CD4-positive, alpha-beta T cell (primary cell): ENCODE data around the gene CCNB1IP1. TPM values are rescaled to one million over a fixed set of nuclear protein-coding genes. Genes with fewer than 3 reads are reported as not detected.
"Not testable (repeated sequence)": the region's sequence is repeated elsewhere in the genome, so short reads cannot be mapped to it uniquely, and the experiment has no call there.

ENCODE experiments used
- ATAC-seq: fragments of 200-7000 bp; cut with Tn5 transposase; one replicate; pipeline ENCODE4 v1.10.0; 2022; ENCODE audit warnings: mild to moderate bottlenecking; ENCODE audit not compliant: poor library complexity
- CTCF ChIA-PET: fragments of 350-600 bp; sonication (Branson Sonifier 250); formaldehyde crosslinking; loops from one replicate; lab custom pipeline; 2021; ENCODE audit warnings: antibody characterized with exemption, inconsistent platforms; lab: Charles Lee
- POLR2A ChIA-PET: fragments of 350-600 bp; sonication (Branson Sonifier 250); formaldehyde crosslinking; loops from one replicate; lab custom pipeline; 2021; ENCODE audit warnings: antibody characterized with exemption, inconsistent platforms; lab: Charles Lee
- DNase-seq, 14 experiments: peaks; one replicate each; pipeline ENCODE4 v3.0.0-alpha.2; 2013 to 2020; ENCODE audit warnings: mixed read lengths in 2 of 14
- H3K27ac ChIP-seq, 2 donors: one replicate each; pipeline versions ENCODE4 v1.5.1 to v1.7.0; 2013; ENCODE audit warnings: low read length in 2 of 2, low read depth in 1 of 2, mild to moderate bottlenecking in 1 of 2
- H3K27me3 ChIP-seq, 2 experiments: 1 replicate in 1 of 2; 2 replicates in 1 of 2; pipeline versions ENCODE4 v1.6.1 to v1.7.0; 2013; ENCODE audit warnings: low read length in 2 of 2, control low read depth in 1 of 2, mild to moderate bottlenecking in 1 of 2, moderate library complexity in 1 of 2; ENCODE audit not compliant: insufficient read depth in 2 of 2, control insufficient read depth in 1 of 2
- H3K36me3 ChIP-seq: one replicate; pipeline ENCODE4 v1.6.1; 2013; ENCODE audit warnings: low read length, control low read depth; ENCODE audit not compliant: insufficient read depth
- H3K4me1 ChIP-seq: one replicate; pipeline ENCODE4 v1.6.1; 2013; ENCODE audit warnings: low read length, control low read depth; ENCODE audit not compliant: insufficient read depth
- H3K4me3 ChIP-seq: one replicate; pipeline ENCODE4 v1.5.1; 2013; ENCODE audit warnings: mild to moderate bottlenecking, low read length, moderate library complexity
- H3K9me3 ChIP-seq, 2 experiments: 1 replicate in 1 of 2; 2 replicates in 1 of 2; pipeline versions ENCODE4 v1.6.1 to v1.7.0; 2013; ENCODE audit warnings: low read length in 2 of 2, mild to moderate bottlenecking in 2 of 2, control low read depth in 1 of 2, moderate library complexity in 1 of 2; ENCODE audit not compliant: control insufficient read depth in 1 of 2, insufficient read depth in 1 of 2
- H3K27ac Mint-ChIP-seq: one replicate; pipeline ENCODE4 v1.8.0; 2020; ENCODE audit warnings: mixed read lengths
- H3K27me3 Mint-ChIP-seq: one replicate; pipeline ENCODE4 v1.8.0; 2021; ENCODE audit warnings: mixed read lengths
- H3K36me3 Mint-ChIP-seq: one replicate; pipeline ENCODE4 v1.8.0; 2021; ENCODE audit warnings: low read depth, mixed read lengths
- H3K4me1 Mint-ChIP-seq: one replicate; pipeline ENCODE4 v1.8.0; 2021; ENCODE audit warnings: low read depth, mixed read lengths
- H3K4me3 Mint-ChIP-seq: one replicate; pipeline ENCODE4 v1.8.0; 2020; ENCODE audit warnings: mild to moderate bottlenecking, mixed read lengths
- H3K9me3 Mint-ChIP-seq: one replicate; pipeline ENCODE4 v1.8.0; 2020; ENCODE audit warnings: mixed read lengths
- CTCF ChIP-seq: fragments of 200-600 bp; IDR thresholded peaks from one replicate; pipeline ENCODE4 v1.8.0; 2022; ENCODE audit warnings: antibody characterized with exemption, mild to moderate bottlenecking
- intact Hi-C, 2 experiments: fragments of 100-400 bp; cut with DNase I in 1 of 2; cut with micrococcal nuclease in 1 of 2; formaldehyde crosslinking; loops; one replicate each; pipeline versions ENCODE4 v1.15.1 to v1.9.0; 2023 to 2025; cut with DNase I, micrococcal nuclease
- total RNA-seq, 174 experiments: library from RNA in 2 of 174; stranded (reverse) in 2 of 174; gene quantifications; one replicate each; pipeline ENCODE4 v1.2.3 and lab custom pipeline; 2021 to 2026

CCNB1IP1 gene
- total RNA-seq, 2 experiments from 2014 or later: 26.2 to 27.4 TPM

- no peak for TF ChIP-seq CTCF
- no peak overlapping the region for H3K27ac ChIP-seq
- DNase-seq: no peak
- peaks cover 28% of the 10 kb centered on the region for H3K4me1 Mint-ChIP-seq
- H3K9me3 ChIP-seq: peaks cover 15 to 21% of the 10 kb centered on the region in 2 experiments
- H3K27ac Mint-ChIP-seq: no peak overlapping the region
- ChIA-PET POLR2A (no interaction called here), CTCF (no interaction called here)
- no peak overlapping the region for H3K4me3 Mint-ChIP-seq
- ATAC-seq: no peak
- peaks cover 90% of the 10 kb centered on the region for H3K36me3 Mint-ChIP-seq
- no peak overlapping the region for H3K4me3 ChIP-seq
- intact Hi-C loops: no loop called here
- no peaks in the 10 kb centered on the region for H3K36me3 ChIP-seq
- no peaks in the 10 kb centered on the region for H3K27me3 ChIP-seq
- H3K4me1 ChIP-seq: peaks cover 17% of the 10 kb centered on the region
- H3K9me3 Mint-ChIP-seq: peaks cover 11% of the 10 kb centered on the region
- no peaks in the 10 kb centered on the region for H3K27me3 Mint-ChIP-seq
Measured at GRCh38 chr14:20277409-20277808, 55.7 kb downstream of the CCNB1IP1 start.

GRCh38 chr14:20274062-20274461, 59.0 kb downstream of the CCNB1IP1 start:
- H3K9me3 Mint-ChIP-seq: peaks cover 17% of the 10 kb centered on the region
- peaks cover 4% of the 10 kb centered on the region for H3K4me1 ChIP-seq
- H3K4me3 ChIP-seq: no peak overlapping the region
- no peaks in the 10 kb centered on the region for H3K27me3 ChIP-seq
- H3K4me1 Mint-ChIP-seq: peaks cover 9% of the 10 kb centered on the region
- H3K27me3 Mint-ChIP-seq: no peaks in the 10 kb centered on the region
- no peaks in the 10 kb centered on the region for H3K36me3 ChIP-seq
- ATAC-seq (no peak), DNase-seq (no peak)
- H3K27ac Mint-ChIP-seq: no peak overlapping the region
- CTCF ChIA-PET: no interaction called here
- TF ChIP-seq CTCF: no peak
- intact Hi-C loops: no loop called here
- POLR2A ChIA-PET: no interaction called here
- H3K9me3 ChIP-seq: peaks cover 16 to 23% of the 10 kb centered on the region in 2 experiments
- H3K36me3 Mint-ChIP-seq: peaks cover 80% of the 10 kb centered on the region
- no peak overlapping the region for H3K27ac ChIP-seq
- no peak overlapping the region for H3K4me3 Mint-ChIP-seq

- H3K27ac Mint-ChIP-seq, H3K27me3 Mint-ChIP-seq, DNase-seq, H3K4me1 Mint-ChIP-seq, H3K36me3 ChIP-seq, CTCF ChIA-PET, H3K27me3 ChIP-seq, H3K9me3 Mint-ChIP-seq, POLR2A ChIA-PET, H3K27ac ChIP-seq, ATAC-seq, H3K4me1 ChIP-seq, H3K4me3 ChIP-seq, H3K9me3 ChIP-seq, H3K4me3 Mint-ChIP-seq, intact Hi-C loops: not testable (repeated sequence)
- H3K36me3 Mint-ChIP-seq: peaks cover 23% of the 10 kb centered on the region
Measured at GRCh38 chr14:20264361-20264760, 68.7 kb downstream of the CCNB1IP1 start.

- no peaks in the 10 kb centered on the region for H3K4me1 ChIP-seq
- ATAC-seq: no peak
Measured at GRCh38 chr14:20262642-20263128, 70.4 kb downstream of the CCNB1IP1 start.

More at GRCh38 chr14:20262642-20263128, 70.4 kb downstream of the CCNB1IP1 start:
- Histone ChIP-seq H3K27me3 (no peaks in the 10 kb centered on the region), H3K9me3 (no peaks in the 10 kb centered on the region), H3K4me3 (no peak overlapping the region), H3K27ac (no peak overlapping the region), H3K36me3 (no peaks in the 10 kb centered on the region)
- TF ChIP-seq CTCF: no peak
- no peak for DNase-seq
- Mint-ChIP-seq H3K36me3 (peaks cover 23% of the 10 kb centered on the region), H3K27me3 (no peaks in the 10 kb centered on the region), H3K27ac (no peak overlapping the region), H3K4me1 (no peaks in the 10 kb centered on the region), H3K4me3 (no peak overlapping the region), H3K9me3 (no peaks in the 10 kb centered on the region)
- ChIA-PET CTCF (no interaction called here), POLR2A (no interaction called here)
- intact Hi-C loops: no loop called here
